WERI-Rb-1 (cell line): ENCODE results near the gene USP17L29.
"Not testable (repeated sequence)": the region's sequence is repeated elsewhere in the genome, so short reads cannot be mapped to it uniquely, and the experiment has no call there.

Source experiments
- DNase-seq: peaks from one replicate; pipeline ENCODE4 v3.0.0-alpha.2; 2020
- H3K27ac ChIP-seq: fragments of 250-450 bp; sonication (Bioruptor Pico); 2 replicates; pipeline ENCODE4 v1.5.1; 2020; ENCODE audit warnings: mild to moderate bottlenecking, moderate library complexity
- H3K27me3 ChIP-seq: fragments of 250-450 bp; sonication (Bioruptor Pico); 2 replicates; pipeline ENCODE4 v1.5.1; 2021; ENCODE audit warnings: mild to moderate bottlenecking, low read depth, moderate library complexity; ENCODE audit not compliant: insufficient read depth, severe bottlenecking
- H3K36me3 ChIP-seq: fragments of 250-450 bp; sonication (Bioruptor Pico); 2 replicates; pipeline ENCODE4 v1.5.1; 2020; ENCODE audit warnings: mild to moderate bottlenecking, moderate library complexity
- H3K4me3 ChIP-seq: 2 replicates; pipeline ENCODE4 v1.5.1; 2011; ENCODE audit warnings: low read depth, mild to moderate bottlenecking, control low read depth, low read length
- H3K9me3 ChIP-seq: fragments of 250-450 bp; sonication (Bioruptor Pico); 2 replicates; pipeline ENCODE4 v1.5.1; 2021; ENCODE audit warnings: mild to moderate bottlenecking, moderate library complexity; ENCODE audit not compliant: severe bottlenecking
- CTCF ChIP-seq: IDR thresholded peaks from 2 replicates; pipeline ENCODE4 v1.5.1; 2011; ENCODE audit warnings: low read depth, mild to moderate bottlenecking, control low read depth, inconsistent platforms, low read length

Gene USP17L29

GRCh38 chr4:9384126-9384525, 30.7 kb downstream of the USP17L29 start:
- DNase-seq = no peak
- H3K9me3 ChIP-seq = no peaks in the 10 kb centered on the region
- no peak for TF ChIP-seq CTCF
- H3K27me3 ChIP-seq = peaks cover 6% of the 10 kb centered on the region
- no peaks in the 10 kb centered on the region for H3K36me3 ChIP-seq
- H3K4me3 ChIP-seq = no peak overlapping the region
- no peak overlapping the region for H3K27ac ChIP-seq

DNA sequence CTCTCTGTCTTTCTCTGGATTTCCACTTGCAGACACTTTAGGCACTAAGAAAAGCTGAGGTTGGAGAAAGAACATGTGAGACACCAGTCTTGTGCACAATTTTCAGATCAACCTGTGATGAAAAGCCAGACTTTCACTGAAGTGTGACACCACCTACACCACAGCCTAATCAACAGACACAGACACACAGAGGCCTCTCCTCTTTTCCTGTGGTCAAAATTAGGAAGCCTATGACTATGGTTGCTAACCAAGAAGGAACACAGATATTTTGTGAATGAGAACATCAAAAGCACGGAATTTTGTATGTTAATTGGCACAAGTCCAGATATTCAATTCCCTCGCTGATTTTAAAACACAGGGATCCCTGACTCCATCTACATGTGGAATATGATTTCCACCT, 35.6 kb downstream of the USP17L29 start:
- H3K4me3 ChIP-seq, H3K36me3 ChIP-seq, H3K27ac ChIP-seq, DNase-seq, H3K9me3 ChIP-seq: not testable (repeated sequence)
- peaks cover 25% of the 10 kb centered on the region for H3K27me3 ChIP-seq
